Lower leg skin (tissue), 4 donors: ENCODE measurements around the gene ENDOU. TPM values are rescaled to one million over a fixed set of nuclear protein-coding genes. Genes with fewer than 3 reads are reported as not detected.

ENCODE experiments used
- DNase-seq, 2 donors: peaks; one replicate each; pipeline ENCODE4 v3.0.0-alpha.2; 2019; ENCODE audit warnings: low spot score in 2 of 2
- H3K4me3 ChIP-seq: fragments of 200-600 bp; sonication (generic); 2 replicates; pipeline ENCODE4 v1.5.1; 2017; ENCODE audit warnings: mild to moderate bottlenecking, low read depth; ENCODE audit not compliant: poor library complexity, severe bottlenecking
- POLR2A ChIP-seq, 2 donors: fragments of 450-650 bp; IDR thresholded peaks; one replicate each; pipeline ENCODE4 v1.6.1; 2016 to 2017; ENCODE audit warnings: antibody characterized with exemption in 2 of 2, mild to moderate bottlenecking in 1 of 2, moderate library complexity in 1 of 2
- WGBS, 2 donors: methylation state at CpG; one replicate each; pipeline ENCODE4 v1.1.5; 2018; 5-methylcytosine and 5-hydroxymethylcytosine counted together
- intact Hi-C: fragments of 100-400 bp; cut with DNase I; formaldehyde crosslinking; loops from one replicate; pipeline ENCODE4 v1.15.0; 2023; ENCODE audit warnings: low total_unique reads
- total RNA-seq, 4 donors: library from RNA; depleted of rRNA; stranded (reverse); fragments of >200 nt; gene quantifications; one replicate each; pipeline ENCODE4 v1.1.0, GENCODE V29; 2016
- TF ChIP-seq, protein P1 (sequence below), 3 donors: fragments of 450-650 bp; IDR thresholded peaks; one replicate each; pipeline ENCODE4 v1.5.1; 2016; ENCODE audit warnings: antibody characterized with exemption in 3 of 3, mild to moderate bottlenecking in 3 of 3, moderate library complexity in 2 of 3

ENDOU gene
- total RNA-seq, 4 donors from 2014 or later: 6.4 to 30.5 (median 17.8) TPM

DNA sequence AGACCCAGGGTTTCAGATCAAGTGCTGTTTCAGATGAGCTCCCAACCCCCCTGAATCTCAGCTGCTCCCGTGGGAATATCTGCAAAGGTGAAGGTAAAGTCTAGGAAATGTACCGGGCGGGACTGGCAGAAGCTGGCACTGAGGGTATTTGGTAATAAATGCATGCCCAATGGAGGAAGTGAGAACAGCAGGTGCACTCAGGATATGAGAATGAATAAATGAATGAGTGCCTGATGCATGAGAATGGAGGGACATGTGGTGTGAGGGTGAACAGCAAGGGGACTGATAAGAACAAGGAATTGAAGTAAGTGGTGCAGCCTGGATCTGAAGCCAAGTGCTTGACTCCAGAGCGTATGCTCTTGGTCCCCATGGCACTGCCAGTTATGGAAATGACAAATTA lies 21.8 kb upstream of the ENDOU start:
- intact Hi-C loops: loop anchor here (2.0 kb wide), 1 partner anchor 24 kb away; no protein-coding TSS in a partner anchor

DNA sequence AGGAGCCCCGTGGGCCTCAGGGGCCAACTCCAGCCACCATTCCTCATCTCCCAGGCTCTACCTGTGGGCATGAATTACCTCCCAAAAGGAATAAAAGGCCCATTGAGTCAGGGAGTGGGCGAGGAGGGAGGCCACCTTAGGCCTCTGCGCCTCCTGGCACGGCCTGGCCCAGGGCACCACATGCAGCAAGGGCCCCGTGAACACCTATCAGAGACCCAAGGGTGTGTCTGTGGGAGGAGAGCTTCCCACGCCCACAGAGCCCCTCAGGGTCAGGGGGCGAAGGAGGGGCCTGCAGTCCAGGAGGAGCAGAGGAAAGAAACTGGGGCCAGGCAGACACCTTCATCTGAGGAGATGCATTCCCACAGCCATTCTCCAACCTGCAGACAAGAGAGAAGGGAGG lies 21.2 kb upstream of the ENDOU start:
- H3K4me3 ChIP-seq: no peak overlapping the region
- no peak for DNase-seq
- no peak for TF ChIP-seq POLR2A (IDR thresholded peaks at IDR 0.05)
- TF ChIP-seq, protein P1, sequence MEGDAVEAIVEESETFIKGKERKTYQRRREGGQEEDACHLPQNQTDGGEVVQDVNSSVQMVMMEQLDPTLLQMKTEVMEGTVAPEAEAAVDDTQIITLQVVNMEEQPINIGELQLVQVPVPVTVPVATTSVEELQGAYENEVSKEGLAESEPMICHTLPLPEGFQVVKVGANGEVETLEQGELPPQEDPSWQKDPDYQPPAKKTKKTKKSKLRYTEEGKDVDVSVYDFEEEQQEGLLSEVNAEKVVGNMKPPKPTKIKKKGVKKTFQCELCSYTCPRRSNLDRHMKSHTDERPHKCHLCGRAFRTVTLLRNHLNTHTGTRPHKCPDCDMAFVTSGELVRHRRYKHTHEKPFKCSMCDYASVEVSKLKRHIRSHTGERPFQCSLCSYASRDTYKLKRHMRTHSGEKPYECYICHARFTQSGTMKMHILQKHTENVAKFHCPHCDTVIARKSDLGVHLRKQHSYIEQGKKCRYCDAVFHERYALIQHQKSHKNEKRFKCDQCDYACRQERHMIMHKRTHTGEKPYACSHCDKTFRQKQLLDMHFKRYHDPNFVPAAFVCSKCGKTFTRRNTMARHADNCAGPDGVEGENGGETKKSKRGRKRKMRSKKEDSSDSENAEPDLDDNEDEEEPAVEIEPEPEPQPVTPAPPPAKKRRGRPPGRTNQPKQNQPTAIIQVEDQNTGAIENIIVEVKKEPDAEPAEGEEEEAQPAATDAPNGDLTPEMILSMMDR (IDR thresholded peaks at IDR 0.05): no peak
- intact Hi-C loops: loop anchor here (2.0 kb wide), 1 partner anchor 24 kb away; no protein-coding TSS in a partner anchor
- 85% methylated on average over 7 of the region's 7 CpGs for WGBS, 2 donors

More for the DNA sequence above, 21.8 kb upstream of the ENDOU start:
- no peak for DNase-seq
- H3K4me3 ChIP-seq: no peak overlapping the region
- no peak for TF ChIP-seq POLR2A (IDR thresholded peaks at IDR 0.05)
- WGBS, 2 donors: 83 to 85% methylated on average over 4 of the region's 4 CpGs

DNA sequence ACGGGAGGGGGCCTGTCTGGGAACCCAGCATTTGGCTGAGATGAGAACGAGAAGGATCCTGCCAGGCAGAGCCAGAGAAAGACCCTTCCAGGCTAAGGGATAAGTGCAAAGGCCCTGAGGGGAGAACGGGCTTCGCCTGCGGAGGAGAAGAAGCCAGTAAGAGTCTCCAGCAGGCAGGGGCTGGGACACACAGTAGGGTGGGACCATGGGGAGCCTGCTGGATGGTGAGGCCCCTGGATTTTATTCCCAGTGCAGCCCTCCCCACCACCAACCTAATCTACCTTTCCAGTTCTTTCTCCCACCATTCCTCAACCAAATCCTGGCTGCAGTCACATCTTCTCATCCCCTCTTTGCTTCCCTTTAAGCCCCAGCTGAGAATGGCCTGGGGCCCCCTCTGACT lies 20.8 kb upstream of the ENDOU start:
- intact Hi-C loops: loop anchor here (2.0 kb wide), 1 partner anchor 25 kb away; no protein-coding TSS in a partner anchor
- no peak for TF ChIP-seq POLR2A (IDR thresholded peaks at IDR 0.05)
- TF ChIP-seq, protein P1 (IDR thresholded peaks at IDR 0.05): no peak
- H3K4me3 ChIP-seq: no peak overlapping the region
- no peak for DNase-seq
- 88% methylated on average over 5 of the region's 5 CpGs for WGBS, 2 donors

DNA sequence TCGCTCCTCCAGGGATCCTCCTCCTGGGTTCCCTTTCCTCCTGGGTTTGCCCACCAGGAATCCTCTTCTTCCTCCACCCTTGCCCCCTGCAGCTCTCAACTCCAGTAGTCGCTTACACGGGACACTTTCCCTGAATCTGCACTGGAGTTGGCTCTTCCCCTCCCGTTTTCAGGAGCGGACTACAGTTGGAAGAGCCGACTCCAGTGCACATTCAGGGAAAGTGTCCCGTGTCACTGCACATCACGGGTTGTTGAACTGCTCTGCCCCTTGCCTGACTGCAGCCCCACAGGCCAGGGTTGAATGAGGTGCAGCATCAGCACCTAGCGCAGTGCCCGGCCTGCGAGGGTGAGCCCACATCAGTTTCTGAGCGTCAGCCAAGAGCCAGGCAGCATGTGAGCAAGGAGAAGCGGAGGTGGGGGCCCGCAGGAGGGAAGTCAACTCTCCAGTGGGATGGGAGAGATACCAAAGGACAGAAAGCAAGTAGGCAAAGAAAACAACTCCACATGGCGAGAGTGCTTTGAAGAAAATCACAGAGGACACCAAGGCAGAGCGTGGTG lies 20.3 kb upstream of the ENDOU start:
- WGBS, 2 donors: 79 to 84% methylated on average over 16 of the region's 16 CpGs
- TF ChIP-seq POLR2A (IDR thresholded peaks at IDR 0.05): no peak
- TF ChIP-seq, protein P1 (IDR thresholded peaks at IDR 0.05): no peak
- no peak overlapping the region for H3K4me3 ChIP-seq
- DNase-seq: no peak
- intact Hi-C loops: loop anchor here (2.0 kb wide), 1 partner anchor 25 kb away; no protein-coding TSS in a partner anchor

DNA sequence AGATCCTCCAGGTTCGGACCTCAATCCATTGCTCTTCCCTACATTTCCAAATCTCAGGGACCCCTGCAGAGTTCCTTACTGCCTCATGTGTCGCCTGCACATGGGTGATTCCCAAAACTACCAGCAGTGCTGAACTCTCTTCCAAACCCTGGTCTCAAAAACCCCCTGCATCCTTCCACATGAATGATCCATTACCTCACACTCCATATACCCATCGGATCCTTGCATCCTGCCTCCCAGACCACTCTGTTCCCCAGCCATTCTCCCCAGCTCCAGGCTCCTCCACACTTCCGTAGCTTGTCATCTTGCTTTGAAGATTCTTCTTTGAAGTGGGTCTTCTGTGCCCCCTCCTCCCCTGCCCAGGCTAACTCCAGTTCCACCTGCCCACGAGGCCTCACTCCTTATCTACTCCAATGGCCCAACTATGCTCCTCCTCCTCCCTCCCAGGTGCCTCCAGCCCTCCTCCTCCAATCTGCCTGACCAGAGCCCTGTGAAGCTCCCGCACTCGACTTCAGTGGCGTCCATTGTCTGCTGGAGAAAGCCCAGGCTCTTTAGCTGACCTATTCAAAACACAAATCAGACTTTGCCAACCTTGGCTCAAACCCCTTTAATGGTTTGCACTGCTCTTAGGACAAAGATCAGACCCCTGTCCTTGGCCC lies 19.6 kb upstream of the ENDOU start:
- DNase-seq: no peak
- intact Hi-C loops: loop anchor here (5.0 kb wide), 1 partner anchor 92 kb away; no protein-coding TSS in a partner anchor
- H3K4me3 ChIP-seq: no peak overlapping the region
- 86 to 90% methylated on average over 8 of the region's 8 CpGs for WGBS, 2 donors
- no peak for TF ChIP-seq POLR2A (IDR thresholded peaks at IDR 0.05)
- TF ChIP-seq, protein P1 (IDR thresholded peaks at IDR 0.05): no peak

DNA sequence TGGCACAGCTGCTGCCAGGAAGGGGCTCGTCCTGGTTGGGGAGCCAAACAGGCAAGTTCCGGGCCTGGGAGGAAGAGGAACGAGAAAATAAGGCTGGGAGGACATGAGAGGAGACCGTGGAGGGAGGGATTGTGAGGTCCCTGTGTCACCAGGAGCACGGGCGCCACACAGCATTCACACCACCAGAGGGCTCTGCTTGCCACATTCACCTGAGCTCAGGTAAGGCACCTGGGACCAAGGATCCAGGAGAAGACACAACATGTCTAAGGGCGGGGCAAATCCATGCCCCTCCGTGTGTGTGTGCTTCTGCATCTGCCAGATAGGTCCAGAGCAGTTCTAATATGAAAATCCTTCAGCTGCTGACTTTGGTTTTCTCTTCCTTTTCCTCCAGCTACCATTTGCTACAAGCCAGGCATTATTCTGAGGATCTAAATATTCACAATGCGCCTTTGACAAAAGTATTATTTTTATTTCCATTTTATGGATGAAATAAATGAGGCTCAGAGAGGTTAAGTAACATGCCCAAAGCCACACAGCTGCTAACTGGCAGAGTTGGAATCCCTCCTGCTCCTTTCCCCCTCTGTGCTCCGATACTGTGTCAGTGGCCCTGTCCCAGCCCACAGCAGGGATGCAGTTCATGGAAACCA lies 18.8 kb upstream of the ENDOU start:
- TF ChIP-seq POLR2A (IDR thresholded peaks at IDR 0.05): no peak
- TF ChIP-seq, protein P1 (IDR thresholded peaks at IDR 0.05): no peak
- 41 to 46% methylated on average over 10 of the region's 10 CpGs for WGBS, 2 donors
- DNase-seq: peak; percentile 49 to 89
- H3K4me3 ChIP-seq: no peak overlapping the region
- intact Hi-C loops: loop anchor here (5.0 kb wide), 1 partner anchor 93 kb away; no protein-coding TSS in a partner anchor
